Smooth muscle cell (in vitro differentiated cells): ENCODE measurements around the gene ENOX1. TPM values are rescaled to one million over a fixed set of nuclear protein-coding genes. Genes with fewer than 3 reads are reported as not detected.

Experiments
- DNase-seq: peaks from one replicate; lab custom pipeline; 2025; ENCODE audit not compliant: unreplicated experiment; lab: John Stamatoyannopoulos, UW
- H2AFZ ChIP-seq: fragments of 200-600 bp; sonication (generic); 2 replicates; pipeline ENCODE4 v1.6.0; 2016; ENCODE audit warnings: antibody characterized with exemption, low read depth, mild to moderate bottlenecking
- H3F3A ChIP-seq: fragments of 200-600 bp; sonication (generic); 2 replicates; pipeline ENCODE4 v1.6.0; 2017; ENCODE audit warnings: antibody characterized with exemption, low read depth
- H3K27ac ChIP-seq: fragments of 200-600 bp; sonication (generic); 2 replicates; pipeline ENCODE4 v1.5.1; 2016; ENCODE audit warnings: low read depth, mild to moderate bottlenecking
- H3K27me3 ChIP-seq: fragments of 200-600 bp; sonication (generic); 2 replicates; pipeline ENCODE4 v1.6.1; 2016; ENCODE audit warnings: low read depth, mild to moderate bottlenecking
- H3K36me3 ChIP-seq: fragments of 200-600 bp; sonication (generic); 2 replicates; pipeline ENCODE4 v1.5.1; 2016; ENCODE audit warnings: low read depth
- H3K4me1 ChIP-seq: fragments of 200-600 bp; sonication (generic); 2 replicates; pipeline ENCODE4 v1.5.1; 2016; ENCODE audit warnings: low read depth
- H3K4me2 ChIP-seq: fragments of 200-600 bp; sonication (generic); 2 replicates; pipeline ENCODE4 v1.6.0; 2016; ENCODE audit warnings: mild to moderate bottlenecking
- H3K4me3 ChIP-seq: fragments of 200-600 bp; sonication (generic); 2 replicates; pipeline ENCODE4 v1.5.1; 2016; ENCODE audit warnings: mild to moderate bottlenecking
- H3K79me2 ChIP-seq: fragments of 200-600 bp; sonication (generic); 2 replicates; pipeline ENCODE4 v1.6.0; 2016; ENCODE audit warnings: low read depth, mild to moderate bottlenecking
- H3K9ac ChIP-seq: fragments of 200-600 bp; sonication (generic); 2 replicates; pipeline ENCODE4 v1.6.0; 2016; ENCODE audit warnings: low read depth
- H3K9me3 ChIP-seq: fragments of 200-600 bp; sonication (generic); replicated peaks from 2 replicates; pipeline ENCODE4 v1.5.1; 2016; ENCODE audit warnings: low read depth
- H4K20me1 ChIP-seq: fragments of 200-600 bp; sonication (generic); 2 replicates; pipeline ENCODE4 v1.6.0; 2016; ENCODE audit warnings: low read depth
- CTCF ChIP-seq: fragments of 200-600 bp; sonication (generic); IDR thresholded peaks from 2 replicates; pipeline ENCODE4 v1.5.1; 2017; ENCODE audit warnings: borderline replicate concordance, mild to moderate bottlenecking, antibody characterized with exemption; ENCODE audit not compliant: insufficient read depth, poor library complexity, severe bottlenecking
- WGBS: methylation state at CpG from one replicate; pipeline ENCODE4 v1.1.7; 2016; ENCODE audit warnings: low lambda C conversion rate; 5-methylcytosine and 5-hydroxymethylcytosine counted together
- polyA plus RNA-seq: library from polyadenylated mRNA; unstranded; fragments of >200 nt; fragmentation: Nextera tagmentation; extraction: Ambion mirVana; gene quantifications from 2 replicates; pipeline ENCODE4 v1.2.1, GENCODE V29; 2016
- total RNA-seq: library from RNA; depleted of rRNA; stranded (reverse); fragments of >200 nt; gene quantifications from 2 replicates; pipeline ENCODE4 v1.2.3, GENCODE V29; 2014

Gene ENOX1
- total and polyA plus RNA-seq, 2 experiments from 2014 or later, result 1.9 to 2.6 TPM

- Histone ChIP-seq H3K4me2 (no peak overlapping the region), H4K20me1 (no peaks in the 10 kb centered on the region), H3K9ac (no peak overlapping the region), H3K79me2 (no peaks in the 10 kb centered on the region), H3K27ac (no peak overlapping the region), H3F3A (no peaks in the 10 kb centered on the region), H3K9me3 (no peaks in the 10 kb centered on the region), H3K27me3 (no peaks in the 10 kb centered on the region), H3K4me1 (no peaks in the 10 kb centered on the region), H3K36me3 (no peaks in the 10 kb centered on the region), H3K4me3 (no peak overlapping the region), H2AFZ (no peak overlapping the region)
- no peak for DNase-seq
- 38% methylated on average over 2 of the region's 2 CpGs for WGBS
- TF ChIP-seq CTCF, result no peak
Measured at GRCh38 chr13:43647471-43647870, 139.3 kb downstream of the ENOX1 start.

GRCh38 chr13:43640476-43640875 lies 146.3 kb downstream of the ENOX1 start:
- Histone ChIP-seq H3F3A (no peaks in the 10 kb centered on the region), H3K79me2 (no peaks in the 10 kb centered on the region), H3K4me2 (no peak overlapping the region), H3K9ac (no peak overlapping the region), H2AFZ (no peak overlapping the region), H3K9me3 (no peaks in the 10 kb centered on the region), H3K27ac (no peak overlapping the region), H3K27me3 (no peaks in the 10 kb centered on the region), H4K20me1 (no peaks in the 10 kb centered on the region), H3K36me3 (no peaks in the 10 kb centered on the region), H3K4me3 (no peak overlapping the region), H3K4me1 (no peaks in the 10 kb centered on the region)
- TF ChIP-seq CTCF, result no peak
- DNase-seq, result no peak
- 93% methylated on average over 1 of the region's 1 CpG for WGBS

- WGBS, result 92% methylated on average over 3 of the region's 3 CpGs
- Histone ChIP-seq H3K9ac (no peak overlapping the region), H3K36me3 (no peaks in the 10 kb centered on the region), H3K4me2 (no peak overlapping the region), H3K27me3 (no peaks in the 10 kb centered on the region), H4K20me1 (no peaks in the 10 kb centered on the region), H3K27ac (no peak overlapping the region), H2AFZ (no peak overlapping the region), H3K79me2 (no peaks in the 10 kb centered on the region), H3K4me3 (no peak overlapping the region), H3K9me3 (no peaks in the 10 kb centered on the region), H3F3A (no peaks in the 10 kb centered on the region), H3K4me1 (no peaks in the 10 kb centered on the region)
- no peak for DNase-seq
- TF ChIP-seq CTCF, result no peak
Measured at GRCh38 chr13:43631106-43631505, 155.7 kb downstream of the ENOX1 start.

DNA sequence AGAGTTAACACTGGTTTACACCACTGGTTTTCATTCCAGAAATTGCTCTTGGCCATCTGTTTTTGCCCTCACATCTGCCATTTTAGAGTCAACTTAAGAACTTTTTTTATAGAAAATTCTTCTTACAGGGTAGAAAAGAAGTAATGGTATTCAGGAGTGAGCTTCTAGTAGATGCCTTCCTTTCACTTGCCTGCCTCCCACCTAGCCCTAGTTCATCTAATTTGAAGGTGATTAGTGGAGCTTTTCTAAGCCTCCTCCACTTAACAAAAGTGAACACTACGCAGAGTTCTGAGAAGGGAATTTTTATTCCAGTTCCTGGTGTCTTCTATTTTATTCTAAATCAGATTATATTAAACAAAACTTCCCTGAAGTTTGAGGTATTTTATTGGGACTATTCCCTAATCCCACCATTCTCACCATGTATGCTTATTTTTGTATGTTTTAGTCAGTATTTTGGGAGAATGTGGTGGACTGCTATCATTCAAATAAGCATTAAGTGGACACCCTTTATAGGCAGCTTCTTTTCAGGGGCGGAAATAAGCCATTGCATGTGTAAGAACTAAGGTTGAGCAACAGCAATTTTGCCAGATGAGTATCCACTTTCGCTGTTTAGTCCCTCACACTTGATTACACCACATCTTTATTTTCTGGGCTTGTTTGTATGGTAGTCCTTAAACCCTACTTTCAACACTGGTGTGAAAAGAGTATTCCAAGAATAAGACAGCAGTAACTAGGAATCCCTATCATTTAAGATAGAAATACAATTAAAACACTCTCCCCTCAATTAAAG lies 156.9 kb downstream of the ENOX1 start:
- H4K20me1 ChIP-seq, result no peaks in the 10 kb centered on the region
- no peaks in the 10 kb centered on the region for H3F3A ChIP-seq
- no peaks in the 10 kb centered on the region for H3K79me2 ChIP-seq
- WGBS, result 77% methylated on average over 3 of the region's 3 CpGs
- no peak for TF ChIP-seq CTCF
- H3K36me3 ChIP-seq, result no peaks in the 10 kb centered on the region
- no peak overlapping the region for H3K4me2 ChIP-seq
- no peak overlapping the region for H3K9ac ChIP-seq
- H3K9me3 ChIP-seq, result no peaks in the 10 kb centered on the region
- DNase-seq, result no peak
- H2AFZ ChIP-seq, result no peak overlapping the region
- H3K27ac ChIP-seq, result no peak overlapping the region
- H3K27me3 ChIP-seq, result no peaks in the 10 kb centered on the region
- no peaks in the 10 kb centered on the region for H3K4me1 ChIP-seq
- H3K4me3 ChIP-seq, result no peak overlapping the region
